ENCODE measurements around the gene KANTR. TPM values are rescaled to one million over a fixed set of nuclear protein-coding genes. Genes with fewer than 3 reads are reported as not detected.

The KANTR gene
- total RNA-seq, 4 donors from 2014 or later = 8.6 to 42.1 (median 33.1) TPM

DNA sequence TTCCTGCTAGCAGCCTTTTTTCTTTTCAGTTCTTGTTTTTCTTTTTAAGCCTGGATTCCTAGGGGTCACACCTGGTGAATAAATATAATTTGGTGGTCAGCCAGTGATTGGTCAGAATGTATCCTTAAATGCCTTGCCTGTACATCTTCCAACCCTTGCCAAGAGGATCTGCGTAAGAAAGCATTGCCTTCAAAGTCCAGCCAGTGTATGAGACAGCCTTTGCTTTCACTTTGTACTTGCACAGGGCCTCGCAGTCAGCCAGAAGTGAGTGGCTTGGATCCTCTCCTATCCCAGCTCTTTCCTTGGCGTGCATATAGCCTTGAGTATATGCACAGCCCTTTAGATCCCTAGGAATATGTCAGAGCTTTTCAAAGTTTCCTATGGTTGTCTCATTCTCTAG lies 22.2 kb downstream of the KANTR start:
- Histone ChIP-seq H3K27ac (peak overlapping the region in 1 of 4 donors; percentile 42), H3K4me3 (peak overlapping the region in 1 of 4 donors; percentile 1)
- no peak for DNase-seq

GRCh38 chrX:53122013-53122412 lies 28.1 kb downstream of the KANTR start:
- H3K36me3 ChIP-seq = no peaks in the 10 kb centered on the region
- no peak for TF ChIP-seq CTCF (IDR thresholded peaks at IDR 0.05)
- H3K4me1 ChIP-seq = no peaks in the 10 kb centered on the region
- H3K4me3 ChIP-seq = no peak overlapping the region
- no peak for DNase-seq
- no peak overlapping the region for H3K27ac ChIP-seq
- H3K9me3 ChIP-seq = no peaks in the 10 kb centered on the region
- no peaks in the 10 kb centered on the region for H3K27me3 ChIP-seq

More for the DNA sequence above, 22.2 kb downstream of the KANTR start:
- Histone ChIP-seq H3K9me3 (no peaks in the 10 kb centered on the region), H3K36me3 (no peaks in the 10 kb centered on the region), H3K4me1 (no peaks in the 10 kb centered on the region), H3K27me3 (no peaks in the 10 kb centered on the region)
- TF ChIP-seq CTCF (IDR thresholded peaks at IDR 0.05) = no peak
- TF ChIP-seq POLR2A (IDR thresholded peaks at IDR 0.05) = no peak

- H3K27ac ChIP-seq = no peak overlapping the region
- no peak for TF ChIP-seq CTCF (IDR thresholded peaks at IDR 0.05)
- no peak for TF ChIP-seq POLR2A (IDR thresholded peaks at IDR 0.05)
- H3K27me3 ChIP-seq = no peaks in the 10 kb centered on the region
- H3K4me1 ChIP-seq = no peaks in the 10 kb centered on the region
- no peaks in the 10 kb centered on the region for H3K9me3 ChIP-seq
- no peaks in the 10 kb centered on the region for H3K36me3 ChIP-seq
- DNase-seq = no peak
- H3K4me3 ChIP-seq = no peak overlapping the region
These were observed 31.6 kb downstream of the KANTR start for GRCh38 chrX:53125506-53125905.

- Histone ChIP-seq H3K36me3 (no peaks in the 10 kb centered on the region), H3K9me3 (no peaks in the 10 kb centered on the region), H3K4me1 (no peaks in the 10 kb centered on the region), H3K4me3 (no peak overlapping the region), H3K27me3 (no peaks in the 10 kb centered on the region), H3K27ac (no peak overlapping the region)
- TF ChIP-seq CTCF (IDR thresholded peaks at IDR 0.05) (no peak), POLR2A (IDR thresholded peaks at IDR 0.05) (no peak)
- DNase-seq = no peak
These were observed 32.4 kb downstream of the KANTR start for GRCh38 chrX:53126377-53126776.

- DNase-seq = no peak
- TF ChIP-seq CTCF (IDR thresholded peaks at IDR 0.05) = no peak
- no peak for TF ChIP-seq POLR2A (IDR thresholded peaks at IDR 0.05)
- Histone ChIP-seq H3K27me3 (no peaks in the 10 kb centered on the region), H3K36me3 (no peaks in the 10 kb centered on the region), H3K4me1 (no peaks in the 10 kb centered on the region), H3K27ac (no peak overlapping the region), H3K9me3 (no peaks in the 10 kb centered on the region), H3K4me3 (no peak overlapping the region)
These were observed 34.3 kb downstream of the KANTR start for GRCh38 chrX:53128097-53128749.

DNA sequence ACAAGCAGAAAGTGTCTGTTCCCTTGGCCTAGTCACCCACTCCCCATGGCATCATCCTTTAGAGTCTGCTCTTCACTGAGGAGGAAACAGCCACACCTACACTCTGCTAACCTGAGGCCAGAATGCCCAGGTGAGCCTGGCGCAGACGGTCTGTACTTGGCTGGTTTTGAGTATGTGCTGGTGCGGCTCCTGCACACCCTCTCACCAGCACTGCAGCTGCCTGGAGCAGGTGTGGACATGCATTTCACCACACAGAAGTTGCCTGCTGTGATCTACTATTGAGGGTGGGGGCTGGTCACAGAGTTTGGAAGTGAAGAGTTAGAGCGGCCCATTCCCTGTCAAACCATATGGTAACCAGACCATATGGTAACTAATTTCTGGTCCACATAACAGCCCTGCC lies 39.5 kb downstream of the KANTR start:
- H3K4me3 ChIP-seq = no peak overlapping the region
- no peaks in the 10 kb centered on the region for H3K36me3 ChIP-seq
- no peak for TF ChIP-seq POLR2A (IDR thresholded peaks at IDR 0.05)
- no peak for TF ChIP-seq CTCF (IDR thresholded peaks at IDR 0.05)
- no peak overlapping the region for H3K27ac ChIP-seq
- H3K9me3 ChIP-seq = no peaks in the 10 kb centered on the region
- DNase-seq = no peak
- H3K27me3 ChIP-seq = no peaks in the 10 kb centered on the region
- no peaks in the 10 kb centered on the region for H3K4me1 ChIP-seq
